ENCODE data around the gene ANGEL1. TPM values are rescaled to one million over a fixed set of nuclear protein-coding genes. Genes with fewer than 3 reads are reported as not detected.
A peak's percentile ranks its signal among the peaks of the same experiment; 100 is the strongest.

The ANGEL1 gene
- total and polyA plus RNA-seq, 10 donors: 7.4 to 76.8 (median 47.2) TPM

DNA sequence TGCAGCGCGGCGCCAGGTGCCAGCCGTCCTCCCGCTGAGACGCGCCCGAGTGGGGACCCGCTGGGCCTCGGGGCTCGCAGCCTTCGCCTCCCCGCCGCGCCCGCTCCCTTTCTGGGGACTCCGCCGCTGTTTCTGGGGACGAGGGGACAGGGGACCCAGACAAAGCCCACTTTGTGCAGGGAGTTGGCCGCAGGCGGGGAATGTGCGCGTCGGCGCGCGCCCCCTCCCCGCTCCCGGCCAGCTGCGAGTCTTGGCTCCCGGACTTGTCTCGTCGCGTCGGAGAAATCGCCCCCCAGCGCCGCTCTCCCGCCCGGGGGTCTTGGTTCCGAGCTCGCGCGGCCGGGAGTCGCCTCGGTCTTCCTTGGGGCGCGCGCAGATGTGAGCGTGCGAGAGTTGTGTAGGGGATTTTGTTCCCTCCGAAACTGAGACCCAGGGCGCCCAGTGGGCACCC is 50.7 kb downstream of the ANGEL1 start:
- Histone ChIP-seq H3K36me3 (peaks cover 0 to 3% (median 0%) of the 10 kb centered on the region in 6 donors), H3K4me3 (peak overlapping the region; percentile 64 to 97 (median 75)), H3K4me1 (peaks cover 6 to 66% (median 38%) of the 10 kb centered on the region in 6 donors), H3K27ac (peak overlapping the region; percentile 35 to 91 (median 80)), H3K27me3 (replicated peaks in 1 of 7) (peaks cover 0 to 35% (median 14%) of the 10 kb centered on the region in 7 donors), H3K9me3 (no peaks in the 10 kb centered on the region)
- 0 to 1% (median 1%) methylated on average over 28 to 54 of the region's 54 CpGs for WGBS, 5 donors
- TF ChIP-seq, protein P1, sequence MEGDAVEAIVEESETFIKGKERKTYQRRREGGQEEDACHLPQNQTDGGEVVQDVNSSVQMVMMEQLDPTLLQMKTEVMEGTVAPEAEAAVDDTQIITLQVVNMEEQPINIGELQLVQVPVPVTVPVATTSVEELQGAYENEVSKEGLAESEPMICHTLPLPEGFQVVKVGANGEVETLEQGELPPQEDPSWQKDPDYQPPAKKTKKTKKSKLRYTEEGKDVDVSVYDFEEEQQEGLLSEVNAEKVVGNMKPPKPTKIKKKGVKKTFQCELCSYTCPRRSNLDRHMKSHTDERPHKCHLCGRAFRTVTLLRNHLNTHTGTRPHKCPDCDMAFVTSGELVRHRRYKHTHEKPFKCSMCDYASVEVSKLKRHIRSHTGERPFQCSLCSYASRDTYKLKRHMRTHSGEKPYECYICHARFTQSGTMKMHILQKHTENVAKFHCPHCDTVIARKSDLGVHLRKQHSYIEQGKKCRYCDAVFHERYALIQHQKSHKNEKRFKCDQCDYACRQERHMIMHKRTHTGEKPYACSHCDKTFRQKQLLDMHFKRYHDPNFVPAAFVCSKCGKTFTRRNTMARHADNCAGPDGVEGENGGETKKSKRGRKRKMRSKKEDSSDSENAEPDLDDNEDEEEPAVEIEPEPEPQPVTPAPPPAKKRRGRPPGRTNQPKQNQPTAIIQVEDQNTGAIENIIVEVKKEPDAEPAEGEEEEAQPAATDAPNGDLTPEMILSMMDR (IDR thresholded peaks at IDR 0.05 in 8 of 11, conservative IDR thresholded peaks at IDR 0.05 in 3 of 11): no peak
- TF ChIP-seq POLR2A (IDR thresholded peaks at IDR 0.05) (no peak), POLR2AphosphoS5 (IDR thresholded peaks at IDR 0.05) (no peak)
- intact Hi-C loops (cut with DNase I; ENCODE audit: low total_unique reads): no loop called here
- no peak for DNase-seq

DNA sequence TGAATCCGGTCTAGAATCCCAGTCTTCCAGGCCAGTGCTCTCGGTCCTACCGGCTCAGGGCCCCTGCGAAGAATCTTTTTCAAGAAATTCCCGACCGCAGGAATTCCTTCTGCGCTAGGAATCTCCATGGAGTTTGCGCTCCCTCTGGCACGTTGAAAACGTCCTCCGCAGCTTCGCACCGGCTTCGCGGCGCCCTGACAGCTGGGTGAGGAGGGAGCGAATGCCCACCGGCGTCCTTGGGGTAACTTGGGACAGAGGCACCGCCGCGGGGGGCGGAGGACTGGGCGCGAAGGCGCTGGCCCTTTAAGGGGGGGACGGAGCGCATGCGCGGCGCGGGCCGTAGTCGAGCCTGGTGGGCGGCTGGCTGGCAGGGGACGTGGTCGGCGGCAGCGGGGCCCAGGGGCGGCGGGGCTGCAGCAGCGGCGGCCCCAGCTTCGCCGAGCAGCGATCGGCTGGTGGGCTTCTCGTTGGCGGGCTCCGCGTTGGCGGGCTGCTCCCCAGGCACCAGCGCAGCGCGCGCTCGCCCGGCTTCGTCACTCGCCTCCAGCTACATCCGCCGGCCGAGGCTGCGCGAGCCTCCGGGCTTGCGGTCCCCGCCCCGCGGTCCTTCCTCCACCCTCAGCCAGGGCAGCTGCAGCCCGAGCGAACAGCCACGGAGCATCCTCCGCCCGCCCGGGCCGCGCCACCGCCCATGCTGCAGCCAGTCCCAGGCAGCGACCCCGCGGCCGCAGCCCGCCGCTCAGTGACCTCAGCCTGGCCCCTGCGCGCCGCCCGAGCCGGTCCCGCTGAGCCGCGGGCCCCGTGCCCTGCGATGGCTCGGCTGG is 51.3 kb downstream of the ANGEL1 start, which contains the start of gene VASH1:
Gene VASH1, plus strand, starts transcription at position 333 of the 824 bp plus-strand sequence. CDS start 1,354 bp downstream, outside the sequence.
- intact Hi-C loops (cut with DNase I; ENCODE audit: low total_unique reads): no loop called here
- WGBS, 5 donors: 1 to 4% (median 1%) methylated on average over 20 to 96 of the region's 96 CpGs
- peaks cover 0 to 35% (median 14%) of the 10 kb centered on the region in 7 donors for H3K27me3 ChIP-seq (replicated peaks in 1 of 7)
- TF ChIP-seq POLR2A (IDR thresholded peaks at IDR 0.05) (peak in 1 of 3 donors; percentile 40), POLR2AphosphoS5 (IDR thresholded peaks at IDR 0.05) (peak; percentile 57 to 87 (median 74))
- TF ChIP-seq, protein P1 (IDR thresholded peaks at IDR 0.05 in 8 of 11, conservative IDR thresholded peaks at IDR 0.05 in 3 of 11): no peak
- peak within 1 kb of the TSS; percentile 64 to 97 (median 75) for H3K4me3 ChIP-seq
- H3K9me3 ChIP-seq: no peaks in the 10 kb centered on the region
- peak within 1 kb of the TSS; percentile 35 to 91 (median 80) for H3K27ac ChIP-seq
- DNase-seq: peak; percentile 92
- peaks cover 6 to 60% (median 38%) of the 10 kb centered on the region in 6 donors for H3K4me1 ChIP-seq
- H3K36me3 ChIP-seq: peaks cover 0 to 3% (median 0%) of the 10 kb centered on the region in 6 donors

DNA sequence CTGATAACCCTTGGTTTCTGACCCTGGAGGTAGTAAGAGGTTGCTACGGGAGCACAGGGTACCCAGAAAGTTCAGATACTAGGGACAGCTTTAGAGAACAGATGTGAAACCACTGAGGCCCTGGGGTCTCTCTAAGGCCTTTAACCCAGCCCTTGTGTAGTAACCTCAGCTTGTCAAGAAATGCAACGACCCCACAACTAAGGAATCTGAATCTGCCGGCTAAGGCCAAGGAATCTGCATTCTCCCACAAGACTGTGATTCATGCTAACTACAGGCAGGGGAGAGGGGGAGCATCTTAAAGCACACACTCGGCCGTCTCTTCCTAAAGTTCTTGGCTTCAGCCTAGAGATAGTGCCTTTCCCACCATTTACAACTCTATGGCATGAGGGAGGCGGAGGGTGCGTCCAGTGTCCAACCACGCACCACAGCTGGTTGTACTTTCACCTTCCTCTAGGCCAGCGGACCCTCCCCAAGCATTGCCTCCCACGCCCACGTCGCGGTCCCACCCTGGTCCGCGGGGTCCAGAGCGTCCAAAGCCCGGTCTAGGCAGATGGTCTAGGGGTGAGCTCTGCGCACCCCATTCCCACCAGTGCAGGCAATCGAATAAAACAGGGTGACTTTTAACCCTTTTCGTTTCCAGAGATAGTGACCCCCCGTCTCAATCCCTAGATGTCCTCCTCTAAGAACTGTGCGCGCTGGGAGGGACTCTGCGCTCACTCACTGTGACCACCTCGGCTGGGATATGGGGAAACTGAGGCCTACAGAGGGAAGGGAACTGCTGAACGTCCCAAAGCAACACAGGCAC is 52.1 kb downstream of the ANGEL1 start:
- Histone ChIP-seq H3K36me3 (peaks cover 0 to under 1% (median 0%) of the 10 kb centered on the region in 6 donors), H3K27ac (peak overlapping the region in 7 of 8 donors; percentile 74 to 91 (median 82)), H3K27me3 (replicated peaks in 1 of 7) (peaks cover 0 to 35% (median 14%) of the 10 kb centered on the region in 7 donors), H3K9me3 (no peaks in the 10 kb centered on the region), H3K4me1 (peaks cover 6 to 52% (median 37%) of the 10 kb centered on the region in 6 donors), H3K4me3 (peak overlapping the region; percentile 64 to 97 (median 75))
- DNase-seq: peak; percentile 70
- intact Hi-C loops (cut with DNase I; ENCODE audit: low total_unique reads): no loop called here
- TF ChIP-seq, protein P1 (IDR thresholded peaks at IDR 0.05 in 8 of 11, conservative IDR thresholded peaks at IDR 0.05 in 3 of 11): peak in 1 of 11 experiments; percentile 2
- TF ChIP-seq POLR2AphosphoS5 (IDR thresholded peaks at IDR 0.05): no peak
- WGBS, 5 donors: 48 to 59% (median 50%) methylated on average over 24 to 26 of the region's 26 CpGs
